NCI-H748 (cell line): ENCODE results near the gene ILKAP.
A peak's percentile ranks its signal among the peaks of the same experiment; 100 is the strongest.
"Not testable (repeated sequence)": the region's sequence is repeated elsewhere in the genome, so short reads cannot be mapped to it uniquely, and the experiment has no call there.

Source experiments
- DNase-seq: peaks from one replicate; lab custom pipeline; 2025; ENCODE audit not compliant: unreplicated experiment; lab: John Stamatoyannopoulos, UW

Gene ILKAP

GRCh38 chr2:238202326-238203093 lies 985 bp downstream of the ILKAP start:
- DNase-seq, result peak; percentile 31

DNA sequence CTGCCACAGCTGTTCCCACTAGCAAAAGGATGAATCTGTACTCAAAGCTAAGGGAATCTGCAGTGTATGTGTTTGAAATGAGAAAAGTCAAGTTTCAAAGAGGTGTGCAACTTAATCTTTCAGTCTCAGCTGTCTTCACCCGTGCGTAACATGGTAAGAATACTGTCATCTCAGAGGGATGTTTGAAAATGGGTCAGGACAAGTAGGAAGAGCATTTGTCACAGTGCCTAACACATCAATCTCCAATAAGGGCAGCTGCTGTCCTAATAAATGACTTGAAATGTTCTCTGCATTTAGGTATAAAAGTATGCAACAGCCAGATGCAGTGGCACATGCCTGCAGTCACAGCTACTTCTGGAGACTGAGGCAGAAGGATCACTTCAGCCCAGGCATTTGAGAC lies 13.1 kb downstream of the ILKAP start:
- no peak for DNase-seq

DNA sequence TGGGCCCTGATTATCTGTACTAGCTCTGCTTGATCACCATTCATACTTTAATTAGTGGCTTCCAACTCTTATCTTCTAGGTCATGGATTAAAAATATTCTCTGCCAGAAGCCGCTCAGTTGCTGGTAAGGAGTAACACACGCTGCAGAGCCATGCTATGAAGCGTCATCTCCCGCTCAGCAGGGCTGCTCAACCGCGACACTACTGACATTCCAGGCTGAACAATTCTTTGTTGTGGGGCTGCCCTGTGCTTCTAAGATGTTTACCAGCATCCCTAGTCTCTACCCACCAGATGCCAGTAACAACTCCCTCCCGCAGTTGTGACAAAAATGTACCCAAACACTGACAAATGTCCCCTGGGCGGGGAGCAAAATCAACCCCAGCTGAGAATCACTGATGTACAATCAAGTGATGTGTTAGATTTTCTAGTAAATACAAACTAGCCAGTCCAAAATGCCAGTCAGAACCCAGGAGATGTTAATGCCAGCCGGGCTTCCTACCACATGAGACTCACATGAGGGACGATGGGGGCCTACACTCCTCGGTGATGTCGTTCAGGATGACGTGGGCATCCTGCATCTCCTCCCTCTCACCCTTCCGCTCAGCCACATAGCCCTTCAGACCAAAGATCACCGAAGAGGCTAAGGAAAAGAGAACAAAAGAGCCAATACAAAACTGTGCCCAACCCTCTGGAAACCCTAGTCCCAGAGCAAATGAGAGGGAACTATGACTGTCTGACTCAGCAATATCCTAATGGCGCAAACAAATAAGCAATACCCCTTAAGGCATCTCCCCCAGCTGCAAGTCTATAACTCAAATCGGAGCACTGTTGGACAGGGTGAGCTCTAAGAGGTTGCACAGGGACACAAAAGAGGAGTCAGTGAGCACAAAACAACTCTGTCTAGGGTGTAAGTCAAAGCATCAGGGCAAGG lies 15.6 kb downstream of the ILKAP start:
- no peak for DNase-seq

GRCh38 chr2:238183821-238184220 lies 19.7 kb downstream of the ILKAP start:
- DNase-seq, result no peak

- DNase-seq, result no peak
These were observed 21.1 kb downstream of the ILKAP start for GRCh38 chr2:238182362-238182761.

DNA sequence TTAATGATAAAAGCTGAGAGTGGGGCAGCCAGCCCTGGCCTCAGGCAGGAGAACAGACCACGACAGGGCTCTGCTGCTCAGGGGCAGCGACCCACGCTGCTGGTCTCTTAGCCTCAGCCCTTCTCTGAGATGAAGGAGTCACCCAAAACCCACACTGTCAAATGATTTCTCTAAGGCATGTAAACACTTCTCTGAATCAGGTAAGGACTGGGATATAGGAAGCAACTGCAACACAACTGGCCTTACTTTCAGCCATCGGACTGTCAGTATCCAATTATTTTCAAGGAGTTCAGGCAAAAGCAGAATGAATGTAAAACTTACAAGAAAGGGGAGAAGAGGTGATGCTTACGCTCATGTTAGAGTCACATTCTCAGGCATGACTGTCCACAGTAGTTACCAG lies 22.9 kb downstream of the ILKAP start:
- DNase-seq, result no peak

- DNase-seq, result no peak
These were observed 26.9 kb downstream of the ILKAP start for GRCh38 chr2:238176613-238177012.

DNA sequence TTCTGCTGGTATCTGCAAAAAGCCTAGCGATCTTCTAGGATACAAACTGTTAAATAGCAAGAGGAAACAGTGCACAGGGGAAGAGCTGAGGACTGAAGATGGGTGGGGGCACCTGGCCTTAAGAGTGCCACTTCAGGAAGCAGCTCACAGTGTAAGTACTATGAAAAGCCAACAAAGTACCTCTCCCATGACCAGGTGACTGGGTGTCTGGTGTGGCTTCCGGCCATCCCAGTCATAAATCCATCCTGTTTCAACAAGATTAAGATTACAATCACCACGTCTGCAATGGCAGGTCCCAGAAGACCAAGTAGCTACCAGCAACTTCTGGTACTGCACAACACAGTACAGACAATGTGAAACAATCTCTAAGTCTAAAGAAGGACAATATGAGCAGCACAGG lies 28.8 kb downstream of the ILKAP start:
- no peak for DNase-seq

- DNase-seq, result no peak
These were observed 29.2 kb downstream of the ILKAP start for GRCh38 chr2:238174291-238174690.

DNA sequence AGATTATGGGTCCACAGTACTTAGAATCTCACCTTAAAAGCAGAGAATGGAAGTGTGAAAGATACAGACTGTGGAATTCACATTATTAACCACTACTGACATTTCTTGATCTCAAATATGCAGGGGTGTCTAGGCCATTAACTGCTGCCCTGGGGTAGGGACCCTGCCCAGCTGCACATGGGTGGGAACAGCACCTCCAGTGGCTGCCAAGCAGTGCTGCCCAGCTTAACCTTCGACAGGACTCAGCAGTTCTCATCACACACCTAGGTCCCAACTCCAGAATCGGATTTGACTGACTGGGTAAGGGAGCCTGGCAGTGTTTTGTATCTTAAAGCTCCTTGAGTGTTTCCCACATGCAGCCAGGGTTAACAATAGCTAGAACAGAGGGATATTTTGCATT lies 29.8 kb downstream of the ILKAP start:
- no peak for DNase-seq

- DNase-seq, result no peak
These were observed 31.1 kb downstream of the ILKAP start for GRCh38 chr2:238172439-238172838.

- no peak for DNase-seq
These were observed 31.8 kb downstream of the ILKAP start for GRCh38 chr2:238171575-238172187.

DNA sequence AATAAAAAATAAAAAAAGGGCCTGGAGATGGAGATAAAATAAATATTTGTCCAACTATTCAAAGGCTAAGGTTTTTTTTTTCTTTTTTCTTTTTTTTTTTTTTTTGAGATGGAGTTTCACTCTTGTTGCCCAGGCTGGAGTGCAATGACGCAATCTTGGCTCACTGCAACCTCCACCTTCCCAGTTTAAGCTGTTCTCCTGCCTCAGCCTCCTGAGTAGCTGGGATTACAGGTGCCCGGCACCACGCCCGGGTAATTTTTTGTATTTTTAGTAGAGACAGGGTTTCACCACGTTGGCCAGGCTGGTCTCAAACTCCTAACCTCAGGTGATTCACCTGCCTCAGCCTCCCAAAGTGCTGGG lies 32.4 kb downstream of the ILKAP start:
- DNase-seq, result not testable (repeated sequence)

- no peak for DNase-seq
These were observed 33.0 kb downstream of the ILKAP start for GRCh38 chr2:238170386-238171071.

- no peak for DNase-seq
These were observed 33.7 kb downstream of the ILKAP start for GRCh38 chr2:238169708-238170251.

- DNase-seq, result no peak
These were observed 34.3 kb downstream of the ILKAP start for GRCh38 chr2:238169048-238169707.

DNA sequence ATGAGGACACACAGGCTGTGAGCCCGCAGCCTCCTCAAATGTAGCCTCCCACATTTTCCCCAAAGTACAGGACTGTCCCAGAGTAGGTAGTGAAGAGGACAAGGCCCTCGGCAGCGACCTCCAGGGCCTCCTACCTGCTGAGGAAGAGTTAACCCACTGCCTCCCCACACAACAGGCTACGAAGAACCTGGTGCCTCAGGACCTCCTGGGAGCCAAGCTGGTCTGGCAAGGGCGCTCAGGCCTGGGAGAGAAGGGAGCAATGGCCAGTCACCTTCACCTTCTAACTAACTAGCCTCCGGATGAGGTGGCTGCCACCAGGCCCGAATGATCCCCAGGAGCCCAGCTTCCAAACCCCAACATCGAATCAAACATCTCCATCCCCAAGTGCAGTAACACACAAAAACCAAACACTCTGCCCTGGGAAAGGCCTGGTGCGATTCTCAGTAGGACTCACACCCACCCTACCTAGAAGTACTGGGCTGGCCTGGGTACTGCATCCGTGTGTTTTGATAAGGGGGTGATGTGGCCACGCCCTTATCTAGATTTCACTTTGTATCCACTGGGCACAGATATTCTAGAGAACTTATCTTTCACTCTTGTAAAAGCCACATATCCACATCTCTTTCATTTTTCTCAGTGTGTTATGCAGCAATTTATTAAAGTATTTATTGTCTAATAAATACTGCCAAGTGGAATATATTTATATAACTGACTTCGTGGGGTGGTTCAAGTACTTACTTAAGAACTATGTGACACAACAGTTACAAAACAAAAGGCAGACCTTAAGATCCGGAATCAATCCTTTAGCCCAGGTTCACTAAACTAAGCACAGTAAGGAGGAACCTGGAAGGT lies 35.1 kb downstream of the ILKAP start:
- no peak for DNase-seq

DNA sequence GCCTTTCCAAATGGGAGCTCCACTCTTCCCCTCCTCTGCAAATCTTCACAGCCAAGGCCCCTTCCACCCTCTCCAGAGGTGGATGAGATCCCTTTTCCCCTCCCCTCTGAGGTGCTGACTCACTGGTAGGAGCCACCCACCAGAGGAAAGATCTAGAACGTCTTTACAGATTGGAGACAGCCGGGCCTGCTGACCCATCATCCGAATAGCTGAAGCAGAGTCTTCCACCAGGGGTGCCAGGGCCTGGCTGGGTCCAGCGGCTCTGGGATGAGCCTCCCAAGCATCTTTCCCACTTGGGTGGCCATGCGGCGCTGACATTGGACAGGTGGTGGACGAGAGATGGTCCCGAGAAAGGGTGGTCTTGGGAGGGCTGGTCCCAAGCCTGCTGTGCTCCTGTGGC lies 35.7 kb downstream of the ILKAP start:
- DNase-seq, result no peak

- DNase-seq, result no peak
These were observed 36.2 kb downstream of the ILKAP start for GRCh38 chr2:238167344-238167715.
